OCI-LY3 (cell line): ENCODE results near the gene TBC1D13.

Experiments
- H2AFZ ChIP-seq: fragments of 200-600, 300-600 bp; shearing (Covaris generic); 2 replicates; pipeline ENCODE4 v1.6.0; 2014; ENCODE audit warnings: antibody characterized with exemption, low read depth, low read length
- H3K27ac ChIP-seq: fragments of 200-600, 300-600 bp; sonication (generic); 2 replicates; pipeline ENCODE4 v1.5.1; 2014; ENCODE audit warnings: mild to moderate bottlenecking, low read length, moderate library complexity, mixed read lengths
- H3K27me3 ChIP-seq: fragments of 200-600, 300-600 bp; sonication (generic); 2 replicates; pipeline ENCODE4 v1.6.1; 2014; ENCODE audit warnings: low read depth, low read length, mixed read lengths
- H3K36me3 ChIP-seq: fragments of 200-600, 300-600 bp; sonication (generic); replicated peaks from 2 replicates; pipeline ENCODE3; 2014; ENCODE audit warnings: low read depth, low read length, mixed read lengths
- H3K4me1 ChIP-seq: fragments of 300-600, 200-600 bp; sonication (generic); 2 replicates; pipeline ENCODE4 v1.6.1; 2014; ENCODE audit warnings: low read length, mixed read lengths
- H3K4me2 ChIP-seq: fragments of 200-600, 300-600 bp; sonication (generic); 2 replicates; pipeline ENCODE4 v1.6.1; 2014; ENCODE audit warnings: low read length, mixed read lengths
- H3K4me3 ChIP-seq: fragments of 300-600, 200-600 bp; sonication (generic); 2 replicates; pipeline ENCODE4 v1.5.1; 2014; ENCODE audit warnings: antibody characterized with exemption, mild to moderate bottlenecking, low read length, moderate library complexity
- H3K79me2 ChIP-seq: fragments of 300-600, 200-600 bp; shearing (Covaris generic); 2 replicates; pipeline ENCODE4 v1.6.1; 2014; ENCODE audit warnings: mild to moderate bottlenecking, low read length, mixed read lengths
- H3K9ac ChIP-seq: fragments of 300-600, 200-600 bp; shearing (Covaris generic); 2 replicates; pipeline ENCODE4 v1.6.0; 2014; ENCODE audit warnings: mild to moderate bottlenecking, low read length, moderate library complexity
- H3K9me3 ChIP-seq: fragments of 200-600, 300-600 bp; shearing (Covaris generic); 2 replicates; pipeline ENCODE4 v1.6.1; 2014; ENCODE audit warnings: low read length, mixed read lengths; ENCODE audit not compliant: insufficient read depth
- H4K20me1 ChIP-seq: fragments of 200-600, 300-600 bp; sonication (generic); 2 replicates; pipeline ENCODE4 v1.6.1; 2016; ENCODE audit warnings: low read length, mixed read lengths; ENCODE audit not compliant: insufficient read depth
- CTCF ChIP-seq: fragments of 200-600, 300-600 bp; sonication (generic); IDR thresholded peaks from 2 replicates; pipeline ENCODE4 v1.5.1; 2014; ENCODE audit warnings: antibody characterized with exemption, low read length, low read depth
- EZH2phosphoT487 ChIP-seq: fragments of 200-600 bp; shearing (Covaris generic); IDR thresholded peaks from 2 replicates; pipeline ENCODE4 v1.6.1; 2018; ENCODE audit warnings: antibody characterized with exemption, mixed run types, low read depth

Gene TBC1D13, protein sequence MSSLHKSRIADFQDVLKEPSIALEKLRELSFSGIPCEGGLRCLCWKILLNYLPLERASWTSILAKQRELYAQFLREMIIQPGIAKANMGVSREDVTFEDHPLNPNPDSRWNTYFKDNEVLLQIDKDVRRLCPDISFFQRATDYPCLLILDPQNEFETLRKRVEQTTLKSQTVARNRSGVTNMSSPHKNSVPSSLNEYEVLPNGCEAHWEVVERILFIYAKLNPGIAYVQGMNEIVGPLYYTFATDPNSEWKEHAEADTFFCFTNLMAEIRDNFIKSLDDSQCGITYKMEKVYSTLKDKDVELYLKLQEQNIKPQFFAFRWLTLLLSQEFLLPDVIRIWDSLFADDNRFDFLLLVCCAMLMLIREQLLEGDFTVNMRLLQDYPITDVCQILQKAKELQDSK

GRCh38 chr9:128786681-128787601, at the start of gene TBC1D13:
Gene TBC1D13 (plus strand): TSS chr9:128787253. CDS start chr9:128787354, 101 bp downstream.
- no peak for TF ChIP-seq CTCF
- Histone ChIP-seq H4K20me1 (no peaks in the 10 kb centered on the region), H3K4me1 (peaks cover 21% of the 10 kb centered on the region), H3K9ac (peak within 1 kb of the TSS; percentile 80), H3K36me3 (no peaks in the 10 kb centered on the region), H2AFZ (peak within 1 kb of the TSS; percentile 93), H3K4me2 (peak within 1 kb of the TSS; percentile 94), H3K79me2 (peaks cover 16% of the 10 kb centered on the region), H3K9me3 (no peaks in the 10 kb centered on the region), H3K27me3 (no peaks in the 10 kb centered on the region), H3K4me3 (peak within 1 kb of the TSS; percentile 92), H3K27ac (peak within 1 kb of the TSS; percentile 37)

DNA sequence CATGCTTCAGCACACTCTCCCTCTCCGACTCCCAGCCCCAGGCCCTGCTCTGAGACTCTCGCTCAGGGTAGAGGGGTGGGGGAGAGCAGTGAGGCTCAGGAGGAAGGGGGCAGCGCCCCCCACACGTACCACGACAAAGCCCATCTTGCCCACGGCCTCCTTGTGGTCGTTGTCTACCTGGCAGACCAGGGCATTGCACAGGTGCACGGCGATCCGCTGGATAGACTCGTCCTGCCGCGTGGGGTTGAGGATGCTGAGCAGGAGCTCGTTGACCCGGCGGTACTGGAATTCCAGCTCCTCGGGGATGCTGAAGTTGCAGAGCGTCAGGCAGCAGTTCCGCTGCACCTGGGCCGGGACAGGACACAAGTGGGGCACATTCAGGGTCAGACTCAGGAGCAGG, 44.7 kb upstream of the TBC1D13 start:
- no peak overlapping the region for H3K9ac ChIP-seq
- H2AFZ ChIP-seq = no peak overlapping the region
- no peaks in the 10 kb centered on the region for H3K27me3 ChIP-seq
- TF ChIP-seq EZH2phosphoT487 (no peak), CTCF (no peak)
- no peaks in the 10 kb centered on the region for H4K20me1 ChIP-seq
- H3K4me1 ChIP-seq = no peaks in the 10 kb centered on the region
- no peaks in the 10 kb centered on the region for H3K36me3 ChIP-seq
- no peaks in the 10 kb centered on the region for H3K9me3 ChIP-seq
- H3K27ac ChIP-seq = no peak overlapping the region
- no peak overlapping the region for H3K4me3 ChIP-seq
- H3K79me2 ChIP-seq = no peaks in the 10 kb centered on the region
- H3K4me2 ChIP-seq = no peak overlapping the region

GRCh38 chr9:128743421-128743820, 43.6 kb upstream of the TBC1D13 start:
- Histone ChIP-seq H4K20me1 (no peaks in the 10 kb centered on the region), H3K4me3 (no peak overlapping the region), H3K4me2 (no peak overlapping the region), H3K4me1 (no peaks in the 10 kb centered on the region), H3K27me3 (no peaks in the 10 kb centered on the region), H3K9me3 (no peaks in the 10 kb centered on the region), H3K36me3 (no peaks in the 10 kb centered on the region), H3K79me2 (no peaks in the 10 kb centered on the region), H3K9ac (no peak overlapping the region), H2AFZ (no peak overlapping the region), H3K27ac (no peak overlapping the region)
- TF ChIP-seq CTCF (no peak), EZH2phosphoT487 (no peak)

DNA sequence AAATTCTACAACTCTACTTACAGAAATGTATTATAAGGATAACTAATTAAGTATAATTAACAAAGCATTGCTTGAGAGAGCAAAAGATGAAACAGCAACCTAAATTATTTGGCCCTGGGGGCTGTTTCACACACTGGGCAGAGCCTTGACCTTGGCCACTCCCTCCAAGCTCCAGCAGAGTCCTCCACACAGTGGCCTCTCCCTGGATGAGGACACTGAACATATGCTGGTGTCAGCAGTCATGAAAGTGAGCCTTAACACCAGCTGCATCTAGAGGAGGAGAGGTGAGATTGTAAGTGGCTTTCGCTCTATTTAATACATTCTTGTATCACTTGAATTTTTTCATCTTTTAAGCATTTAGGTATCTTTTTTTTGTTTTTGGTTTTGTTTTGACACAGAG, 39.8 kb upstream of the TBC1D13 start:
- no peaks in the 10 kb centered on the region for H3K27me3 ChIP-seq
- no peak overlapping the region for H2AFZ ChIP-seq
- no peak overlapping the region for H3K4me2 ChIP-seq
- H3K27ac ChIP-seq = no peak overlapping the region
- no peak overlapping the region for H3K9ac ChIP-seq
- H3K79me2 ChIP-seq = no peaks in the 10 kb centered on the region
- TF ChIP-seq EZH2phosphoT487 (no peak), CTCF (no peak)
- H3K4me1 ChIP-seq = no peaks in the 10 kb centered on the region
- H4K20me1 ChIP-seq = no peaks in the 10 kb centered on the region
- no peak overlapping the region for H3K4me3 ChIP-seq
- no peaks in the 10 kb centered on the region for H3K9me3 ChIP-seq
- H3K36me3 ChIP-seq = no peaks in the 10 kb centered on the region
